ENCODE measurements around the gene IRAK1BP1.
"Not testable (repeated sequence)": the region's sequence is repeated elsewhere in the genome, so short reads cannot be mapped to it uniquely, and the experiment has no call there.

Gene IRAK1BP1

DNA sequence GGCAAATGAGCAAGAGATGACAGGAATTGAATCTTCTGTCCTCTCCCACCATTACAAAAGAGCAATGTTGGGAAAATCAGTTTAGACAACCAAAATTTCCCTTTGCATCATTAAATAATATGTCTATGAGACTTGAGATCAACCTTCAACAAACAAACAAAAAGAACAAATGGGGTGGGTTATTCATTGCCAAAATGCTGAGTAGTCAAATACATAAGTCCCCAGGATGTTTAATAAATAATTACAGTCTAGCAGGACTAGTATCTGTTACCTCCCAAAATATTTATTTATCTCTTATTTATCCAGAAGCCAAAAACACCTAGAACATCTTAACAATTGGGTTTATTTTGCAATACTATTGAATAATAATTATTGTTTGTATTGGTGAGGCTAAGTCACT is 16.2 kb upstream of the IRAK1BP1 start:
- in situ Hi-C loops (cut with MboI; ENCODE audit: low pct_unique_long_range_greater_than_20kb, low sequenced_read_pairs, unreplicated experiment): no loop called here
- TF ChIP-seq, protein P1, sequence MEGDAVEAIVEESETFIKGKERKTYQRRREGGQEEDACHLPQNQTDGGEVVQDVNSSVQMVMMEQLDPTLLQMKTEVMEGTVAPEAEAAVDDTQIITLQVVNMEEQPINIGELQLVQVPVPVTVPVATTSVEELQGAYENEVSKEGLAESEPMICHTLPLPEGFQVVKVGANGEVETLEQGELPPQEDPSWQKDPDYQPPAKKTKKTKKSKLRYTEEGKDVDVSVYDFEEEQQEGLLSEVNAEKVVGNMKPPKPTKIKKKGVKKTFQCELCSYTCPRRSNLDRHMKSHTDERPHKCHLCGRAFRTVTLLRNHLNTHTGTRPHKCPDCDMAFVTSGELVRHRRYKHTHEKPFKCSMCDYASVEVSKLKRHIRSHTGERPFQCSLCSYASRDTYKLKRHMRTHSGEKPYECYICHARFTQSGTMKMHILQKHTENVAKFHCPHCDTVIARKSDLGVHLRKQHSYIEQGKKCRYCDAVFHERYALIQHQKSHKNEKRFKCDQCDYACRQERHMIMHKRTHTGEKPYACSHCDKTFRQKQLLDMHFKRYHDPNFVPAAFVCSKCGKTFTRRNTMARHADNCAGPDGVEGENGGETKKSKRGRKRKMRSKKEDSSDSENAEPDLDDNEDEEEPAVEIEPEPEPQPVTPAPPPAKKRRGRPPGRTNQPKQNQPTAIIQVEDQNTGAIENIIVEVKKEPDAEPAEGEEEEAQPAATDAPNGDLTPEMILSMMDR (IDR thresholded peaks at IDR 0.05; ENCODE audit: extremely low read depth, insufficient read depth, missing control alignments): no peak
- DNase-seq (ENCODE audit: low spot score): no peak

DNA sequence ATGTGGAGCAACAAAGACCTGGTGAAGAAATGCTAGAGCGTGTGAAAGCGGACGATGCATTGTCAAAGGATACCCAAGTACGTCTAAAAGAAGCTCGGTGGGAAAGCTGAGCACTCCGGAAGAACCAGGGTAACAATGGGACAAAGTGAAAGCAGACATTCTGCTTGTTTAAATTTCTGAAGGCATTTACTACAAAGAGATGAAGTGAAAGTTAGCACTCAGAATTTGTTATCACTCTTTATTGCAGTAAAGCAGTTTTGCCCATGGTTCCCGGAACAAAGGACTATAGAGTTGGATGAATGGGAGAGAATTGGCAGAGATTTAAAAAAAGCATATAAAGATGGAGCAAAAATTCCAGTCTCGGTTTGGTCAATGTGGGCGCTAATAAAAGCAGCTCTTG is 12.8 kb upstream of the IRAK1BP1 start:
- TF ChIP-seq, protein P1 (IDR thresholded peaks at IDR 0.05; ENCODE audit: extremely low read depth, insufficient read depth, missing control alignments): no peak
- no peak for DNase-seq (ENCODE audit: low spot score)
- in situ Hi-C loops (cut with MboI; ENCODE audit: low pct_unique_long_range_greater_than_20kb, low sequenced_read_pairs, unreplicated experiment): no loop called here

DNA sequence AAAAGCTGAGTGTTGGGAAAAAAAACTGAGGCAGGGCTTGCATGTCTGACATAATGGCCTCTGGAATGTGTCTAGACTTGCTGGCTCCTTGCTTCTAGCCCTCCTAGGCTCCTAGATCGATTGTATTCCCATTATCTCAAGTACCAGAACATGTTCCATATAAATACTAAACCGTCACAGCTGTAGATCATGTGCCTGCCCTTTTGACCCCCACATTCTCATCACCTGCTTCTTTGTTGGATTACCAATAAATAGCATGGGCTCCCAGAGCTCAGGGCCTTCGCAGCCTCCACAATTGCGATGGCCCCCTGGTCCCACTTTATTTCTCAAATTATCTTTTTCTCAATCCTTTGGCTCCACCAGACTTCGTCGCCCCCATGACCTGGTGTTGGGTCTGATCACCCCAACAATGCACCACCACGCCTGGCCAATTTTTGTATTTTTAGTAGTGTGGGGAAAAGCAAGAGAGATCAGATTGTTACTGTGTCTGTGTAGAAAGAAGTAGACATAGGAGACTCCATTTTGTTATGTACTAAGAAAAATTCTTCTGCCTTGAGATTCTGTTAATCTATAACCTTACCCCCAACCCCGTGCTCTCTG is 8.9 kb upstream of the IRAK1BP1 start:
- in situ Hi-C loops (cut with MboI; ENCODE audit: low pct_unique_long_range_greater_than_20kb, low sequenced_read_pairs, unreplicated experiment); DNase-seq (ENCODE audit: low spot score): not testable (repeated sequence)

DNA sequence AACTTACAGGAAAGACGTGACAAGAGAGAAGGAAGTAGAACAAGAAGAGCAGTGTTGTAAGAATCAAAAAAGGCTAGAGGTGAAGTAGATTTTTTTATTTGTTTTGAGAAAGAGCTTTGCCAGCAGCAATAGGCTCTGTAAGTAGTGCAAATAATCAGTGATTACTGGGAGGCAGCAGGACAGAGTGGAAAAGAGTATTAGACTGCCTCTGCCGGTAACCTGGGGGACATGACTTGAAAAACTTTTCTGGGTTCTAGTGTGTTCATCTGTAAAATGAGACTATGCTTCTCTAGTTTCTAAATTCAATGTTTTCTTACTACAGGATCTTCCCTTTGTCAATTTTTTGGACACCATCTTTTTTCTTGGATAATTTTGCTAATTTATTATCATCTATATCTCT is 5.8 kb upstream of the IRAK1BP1 start:
- TF ChIP-seq, protein P1 (IDR thresholded peaks at IDR 0.05; ENCODE audit: extremely low read depth, insufficient read depth, missing control alignments): no peak

DNA sequence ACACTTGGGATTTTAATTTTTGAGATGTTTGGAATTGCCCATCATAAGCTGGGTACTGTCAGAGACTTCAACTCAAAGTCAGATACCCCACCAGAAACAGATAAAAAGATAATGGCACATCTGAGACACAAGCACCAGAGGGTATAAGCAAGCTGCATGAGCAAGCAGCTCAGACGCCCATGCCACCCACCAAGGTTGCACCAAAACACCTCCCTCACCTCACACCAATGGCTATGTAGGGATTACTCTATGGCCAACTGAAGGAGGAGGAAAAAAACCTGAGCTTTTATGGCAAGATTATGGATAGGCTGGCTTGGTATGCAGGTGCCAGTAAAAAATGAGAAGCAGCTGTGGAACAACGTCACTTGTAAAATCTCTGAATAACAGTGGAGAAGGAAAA is 3.8 kb upstream of the IRAK1BP1 start:
- in situ Hi-C loops (cut with MboI; ENCODE audit: low pct_unique_long_range_greater_than_20kb, low sequenced_read_pairs, unreplicated experiment): no loop called here
- DNase-seq (ENCODE audit: low spot score): no peak
- TF ChIP-seq, protein P1 (IDR thresholded peaks at IDR 0.05; ENCODE audit: extremely low read depth, insufficient read depth, missing control alignments): no peak

More for the DNA sequence above, 5.8 kb upstream of the IRAK1BP1 start:
- DNase-seq (ENCODE audit: low spot score): no peak
- in situ Hi-C loops (cut with MboI; ENCODE audit: low pct_unique_long_range_greater_than_20kb, low sequenced_read_pairs, unreplicated experiment): no loop called here

DNA sequence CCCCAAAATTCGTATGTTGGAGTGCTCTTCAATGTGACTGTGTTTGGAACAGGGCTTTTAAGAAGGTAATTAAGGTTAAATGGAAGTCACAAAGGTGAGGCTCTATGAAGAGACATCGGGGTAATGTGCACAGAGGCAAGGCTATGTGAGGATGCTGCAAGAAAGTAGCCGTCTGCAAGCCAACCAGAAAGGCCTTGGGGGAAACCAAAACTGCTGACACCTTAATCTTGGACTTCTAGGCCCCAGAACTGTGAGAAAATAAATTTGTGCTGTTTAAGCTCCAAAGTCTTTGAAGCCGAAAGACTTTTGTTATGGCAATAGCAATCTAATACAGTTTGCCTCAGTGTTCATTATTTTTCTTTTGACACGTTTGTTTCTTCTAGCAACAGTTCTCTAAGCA is 2.4 kb upstream of the IRAK1BP1 start:
- in situ Hi-C loops (cut with MboI; ENCODE audit: low pct_unique_long_range_greater_than_20kb, low sequenced_read_pairs, unreplicated experiment): no loop called here
- DNase-seq (ENCODE audit: low spot score): no peak
- TF ChIP-seq, protein P1 (IDR thresholded peaks at IDR 0.05; ENCODE audit: extremely low read depth, insufficient read depth, missing control alignments): no peak

DNA sequence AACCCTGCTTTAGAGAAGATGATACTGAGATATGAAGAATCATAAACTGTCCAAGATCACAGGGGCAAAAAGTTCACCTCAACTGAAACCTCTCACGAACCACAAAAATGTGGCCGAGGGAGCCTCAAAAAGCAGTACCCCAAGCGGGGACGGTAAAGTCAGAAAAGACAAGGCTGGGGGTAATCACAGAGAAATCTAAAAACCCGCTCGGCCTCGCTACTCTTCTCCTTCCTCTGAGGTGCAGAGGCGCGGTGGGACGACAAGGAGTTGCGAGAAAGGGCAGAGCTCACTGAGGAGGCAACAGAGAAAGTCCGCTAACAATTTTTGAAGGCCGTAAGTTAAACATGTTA is 356 bp upstream of the IRAK1BP1 start:
- in situ Hi-C loops (cut with MboI; ENCODE audit: low pct_unique_long_range_greater_than_20kb, low sequenced_read_pairs, unreplicated experiment): no loop called here
- TF ChIP-seq, protein P1 (IDR thresholded peaks at IDR 0.05; ENCODE audit: extremely low read depth, insufficient read depth, missing control alignments): no peak
- DNase-seq (ENCODE audit: low spot score): no peak

Measured in GM13977 (cell line).